Neural progenitor cell (in vitro differentiated cells): ENCODE measurements around the gene SND1. TPM values are rescaled to one million over a fixed set of nuclear protein-coding genes. Genes with fewer than 3 reads are reported as not detected.

Source experiments
- DNase-seq: peaks from one replicate; pipeline ENCODE4 v3.0.0-alpha.2; 2016; ENCODE audit warnings: low spot score
- H2AFZ ChIP-seq: fragments of 200-600 bp; sonication (generic); replicated peaks from 2 replicates; pipeline ENCODE4 v1.6.1; 2016; ENCODE audit warnings: antibody characterized with exemption
- H3F3A ChIP-seq: fragments of 200-600 bp; sonication (generic); 2 replicates; pipeline ENCODE4 v1.6.1; 2016; ENCODE audit warnings: antibody characterized with exemption, low read depth
- H3K27ac ChIP-seq: fragments of 200-600 bp; sonication (generic); 2 replicates; pipeline ENCODE4 v1.5.1; 2016; ENCODE audit warnings: mild to moderate bottlenecking
- H3K27me3 ChIP-seq: fragments of 200-600 bp; sonication (generic); 2 replicates; pipeline ENCODE4 v1.6.1; 2016; ENCODE audit warnings: mild to moderate bottlenecking, moderate library complexity
- H3K36me3 ChIP-seq: fragments of 200-600 bp; sonication (generic); 2 replicates; pipeline ENCODE4 v1.5.1; 2016
- H3K4me1 ChIP-seq: fragments of 200-600 bp; sonication (generic); 2 replicates; pipeline ENCODE4 v1.6.1; 2016; ENCODE audit warnings: mixed run types
- H3K4me2 ChIP-seq: fragments of 200-600 bp; sonication (generic); 2 replicates; pipeline ENCODE4 v1.6.1; 2016
- H3K4me3 ChIP-seq: fragments of 200-600 bp; sonication (generic); 2 replicates; pipeline ENCODE4 v1.5.1; 2016
- H3K79me2 ChIP-seq: fragments of 200-600 bp; sonication (generic); 2 replicates; pipeline ENCODE4 v1.6.1; 2016; ENCODE audit warnings: low read depth
- H3K9ac ChIP-seq: fragments of 200-600 bp; sonication (generic); 2 replicates; pipeline ENCODE4 v1.6.1; 2016
- H3K9me3 ChIP-seq: fragments of 200-600 bp; sonication (generic); 2 replicates; pipeline ENCODE4 v1.5.1; 2016; ENCODE audit warnings: low read depth
- H4K20me1 ChIP-seq: fragments of 200-600 bp; sonication (generic); 2 replicates; pipeline ENCODE4 v1.6.1; 2016; ENCODE audit warnings: low read depth
- H3K27ac Mint-ChIP-seq: 3 replicates; pipeline ENCODE4 v1.8.0; 2021; ENCODE audit warnings: mixed read lengths
- H3K27me3 Mint-ChIP-seq: 2 replicates; pipeline ENCODE4 v1.8.0; 2022; ENCODE audit warnings: low read depth, mild to moderate bottlenecking, inconsistent platforms, moderate library complexity, mixed read lengths; ENCODE audit not compliant: insufficient read depth
- H3K36me3 Mint-ChIP-seq: 3 replicates; pipeline ENCODE4 v1.8.0; 2021; ENCODE audit warnings: mixed read lengths
- H3K4me1 Mint-ChIP-seq: 3 replicates; pipeline ENCODE4 v1.8.0; 2021; ENCODE audit warnings: mixed read lengths
- H3K4me3 Mint-ChIP-seq: 3 replicates; pipeline ENCODE4 v1.8.0; 2021; ENCODE audit warnings: mild to moderate bottlenecking, moderate library complexity, mixed read lengths
- H3K9me3 Mint-ChIP-seq: 3 replicates; pipeline ENCODE4 v1.8.0; 2020; ENCODE audit warnings: mixed read lengths
- CTCF ChIP-seq: fragments of 200-600 bp; sonication (generic); IDR thresholded peaks from 2 replicates; pipeline ENCODE4 v1.5.1; 2017; ENCODE audit warnings: antibody characterized with exemption, mild to moderate bottlenecking
- EZH2 ChIP-seq: fragments of 200-600 bp; sonication (generic); IDR thresholded peaks from 2 replicates; pipeline ENCODE4 v1.6.1; 2017; ENCODE audit warnings: antibody characterized with exemption, mild to moderate bottlenecking, moderate library complexity
- EZH2phosphoT487 ChIP-seq: fragments of 200-600 bp; sonication (generic); IDR thresholded peaks from 2 replicates; pipeline ENCODE4 v1.6.1; 2017; ENCODE audit warnings: antibody characterized with exemption
- total RNA-seq: library from RNA; depleted of rRNA; stranded (reverse); fragments of >200 nt; gene quantifications from 2 replicates; pipeline ENCODE4 v1.2.3, GENCODE V29; 2015; ENCODE audit warnings: low replicate concordance

Gene SND1
- total RNA-seq, 1 donor from 2014 or later, result 154 TPM

GRCh38 chr7:128053023-128053422 is 401.0 kb downstream of the SND1 start:
- Histone ChIP-seq H3K4me3 (no peak overlapping the region), H4K20me1 (no peaks in the 10 kb centered on the region), H3K9me3 (no peaks in the 10 kb centered on the region), H3F3A (no peaks in the 10 kb centered on the region), H3K27ac (no peak overlapping the region), H3K79me2 (no peaks in the 10 kb centered on the region), H3K36me3 (no peaks in the 10 kb centered on the region), H3K27me3 (no peaks in the 10 kb centered on the region), H2AFZ (no peak overlapping the region), H3K4me2 (no peak overlapping the region), H3K9ac (no peak overlapping the region), H3K4me1 (no peaks in the 10 kb centered on the region)
- DNase-seq, result no peak
- no peak overlapping the region for H3K27ac Mint-ChIP-seq
- H3K36me3 Mint-ChIP-seq, result no peaks in the 10 kb centered on the region
- no peaks in the 10 kb centered on the region for H3K9me3 Mint-ChIP-seq
- peaks cover 11% of the 10 kb centered on the region for H3K4me1 Mint-ChIP-seq
- H3K4me3 Mint-ChIP-seq, result no peak overlapping the region
- no peak for TF ChIP-seq EZH2
- no peak for TF ChIP-seq CTCF
- no peak for TF ChIP-seq EZH2phosphoT487
- H3K27me3 Mint-ChIP-seq, result peaks cover 2% of the 10 kb centered on the region

- no peak for TF ChIP-seq EZH2phosphoT487
- no peak for TF ChIP-seq EZH2
- TF ChIP-seq CTCF, result no peak
Observed at GRCh38 chr7:128053991-128054390, 402.0 kb downstream of the SND1 start.

GRCh38 chr7:128054511-128054910 is 402.5 kb downstream of the SND1 start:
- H3K27ac Mint-ChIP-seq, result no peak overlapping the region
- Histone ChIP-seq H2AFZ (no peak overlapping the region), H3F3A (no peaks in the 10 kb centered on the region), H3K27me3 (no peaks in the 10 kb centered on the region), H3K9ac (no peak overlapping the region), H3K27ac (no peak overlapping the region), H3K4me2 (no peak overlapping the region), H3K4me3 (no peak overlapping the region), H3K79me2 (no peaks in the 10 kb centered on the region), H3K4me1 (peaks cover 10% of the 10 kb centered on the region), H3K9me3 (no peaks in the 10 kb centered on the region), H3K36me3 (no peaks in the 10 kb centered on the region), H4K20me1 (no peaks in the 10 kb centered on the region)
- H3K4me1 Mint-ChIP-seq, result peaks cover 21% of the 10 kb centered on the region
- H3K36me3 Mint-ChIP-seq, result no peaks in the 10 kb centered on the region
- no peak overlapping the region for H3K4me3 Mint-ChIP-seq
- H3K27me3 Mint-ChIP-seq, result peaks cover 2% of the 10 kb centered on the region
- no peak for DNase-seq
- H3K9me3 Mint-ChIP-seq, result no peaks in the 10 kb centered on the region
- TF ChIP-seq CTCF (no peak), EZH2phosphoT487 (no peak), EZH2 (no peak)

More at GRCh38 chr7:128053991-128054390, 402.0 kb downstream of the SND1 start:
- no peak overlapping the region for H3K27ac Mint-ChIP-seq
- no peaks in the 10 kb centered on the region for H3K9me3 Mint-ChIP-seq
- no peak overlapping the region for H3K4me2 ChIP-seq
- no peaks in the 10 kb centered on the region for H3K36me3 Mint-ChIP-seq
- no peaks in the 10 kb centered on the region for H3K27me3 ChIP-seq
- H3K4me1 Mint-ChIP-seq, result peaks cover 16% of the 10 kb centered on the region
- H4K20me1 ChIP-seq, result no peaks in the 10 kb centered on the region
- no peaks in the 10 kb centered on the region for H3K79me2 ChIP-seq
- H3K9me3 ChIP-seq, result no peaks in the 10 kb centered on the region
- peaks cover 4% of the 10 kb centered on the region for H3K4me1 ChIP-seq
- no peak for DNase-seq
- no peaks in the 10 kb centered on the region for H3F3A ChIP-seq
- no peak overlapping the region for H3K27ac ChIP-seq
- H3K36me3 ChIP-seq, result no peaks in the 10 kb centered on the region
- peaks cover 2% of the 10 kb centered on the region for H3K27me3 Mint-ChIP-seq
- H3K9ac ChIP-seq, result no peak overlapping the region
- H3K4me3 ChIP-seq, result no peak overlapping the region
- H2AFZ ChIP-seq, result no peak overlapping the region
- H3K4me3 Mint-ChIP-seq, result no peak overlapping the region
